ENCODE data around the gene DUSP9. TPM values are rescaled to one million over a fixed set of nuclear protein-coding genes. Genes with fewer than 3 reads are reported as not detected.
"Not testable (repeated sequence)": the region's sequence is repeated elsewhere in the genome, so short reads cannot be mapped to it uniquely, and the experiment has no call there.

DUSP9 gene
- total RNA-seq, 2 donors from 2014 or later, result not detected

GRCh38 chrX:153672531-153673427 is 25.8 kb downstream of the DUSP9 start:
- Histone ChIP-seq H3K36me3 (replicated peaks in 1 of 2; ENCODE audit: insufficient read depth in 1 of 2, low read depth in 2 of 2) (no peaks in the 10 kb centered on the region), H3K4me1 (no peaks in the 10 kb centered on the region), H3K27me3 (no peaks in the 10 kb centered on the region), H3K4me3 (no peak overlapping the region), H3K9me3 (no peaks in the 10 kb centered on the region), H3K27ac (no peak overlapping the region)
- ATAC-seq (no peak), DNase-seq (no peak)
- intact Hi-C loops (cut with DNase I), result no loop called here
- TF ChIP-seq CTCF (IDR thresholded peaks at IDR 0.05), result no peak
- no peak for TF ChIP-seq POLR2A (IDR thresholded peaks at IDR 0.05)
- WGBS, 2 donors, result 42 to 78% methylated on average over 6 to 29 of the region's 53 CpGs

- Histone ChIP-seq H3K36me3 (replicated peaks in 1 of 2; ENCODE audit: insufficient read depth in 1 of 2, low read depth in 2 of 2) (no peaks in the 10 kb centered on the region), H3K4me3 (no peak within 1 kb of the TSS), H3K9me3 (no peaks in the 10 kb centered on the region), H3K27ac (no peak within 1 kb of the TSS), H3K4me1 (no peaks in the 10 kb centered on the region), H3K27me3 (no peaks in the 10 kb centered on the region)
- ATAC-seq, result no peak
- TF ChIP-seq POLR2A (IDR thresholded peaks at IDR 0.05) (no peak), CTCF (IDR thresholded peaks at IDR 0.05) (no peak)
- 2% methylated on average over 11 of the region's 98 CpGs; no CpG with 5 or more reads in 1 of the 2 donors for WGBS, 2 donors
- no peak for DNase-seq
- intact Hi-C loops (cut with DNase I), result no loop called here
Observed at GRCh38 chrX:153673428-153674218, 26.6 kb downstream of the DUSP9 start, which contains the start of gene PNCK. Gene PNCK (minus strand): TSS chrX:153673813. CDS start chrX:153673076, 737 bp downstream.

GRCh38 chrX:153674219-153674851 is 27.3 kb downstream of the DUSP9 start:
- Histone ChIP-seq H3K27me3 (no peaks in the 10 kb centered on the region), H3K27ac (no peak overlapping the region), H3K9me3 (no peaks in the 10 kb centered on the region), H3K4me1 (no peaks in the 10 kb centered on the region), H3K36me3 (replicated peaks in 1 of 2; ENCODE audit: insufficient read depth in 1 of 2, low read depth in 2 of 2) (no peaks in the 10 kb centered on the region), H3K4me3 (no peak overlapping the region)
- WGBS, 2 donors, result 75 to 78% methylated on average over 15 to 24 of the region's 27 CpGs
- intact Hi-C loops (cut with DNase I), result no loop called here
- no peak for ATAC-seq
- DNase-seq, result no peak
- TF ChIP-seq CTCF (IDR thresholded peaks at IDR 0.05) (no peak), POLR2A (IDR thresholded peaks at IDR 0.05) (no peak)

- no peak for TF ChIP-seq POLR2A (IDR thresholded peaks at IDR 0.05)
- TF ChIP-seq CTCF (IDR thresholded peaks at IDR 0.05), result no peak
- Histone ChIP-seq H3K4me1 (no peaks in the 10 kb centered on the region), H3K36me3 (replicated peaks in 1 of 2; ENCODE audit: insufficient read depth in 1 of 2, low read depth in 2 of 2) (no peaks in the 10 kb centered on the region), H3K4me3 (no peak overlapping the region), H3K27ac (no peak overlapping the region), H3K27me3 (no peaks in the 10 kb centered on the region), H3K9me3 (no peaks in the 10 kb centered on the region)
- WGBS, 2 donors, result 60 to 70% methylated on average over 6 to 7 of the region's 12 CpGs
- ATAC-seq (no peak), DNase-seq (no peak)
- intact Hi-C loops (cut with DNase I), result no loop called here
Observed at GRCh38 chrX:153681175-153681574, 34.2 kb downstream of the DUSP9 start.

- intact Hi-C loops (cut with DNase I); DNase-seq; H3K27me3 ChIP-seq; H3K9me3 ChIP-seq; H3K27ac ChIP-seq; H3K4me3 ChIP-seq; H3K36me3 ChIP-seq (replicated peaks in 1 of 2; ENCODE audit: insufficient read depth in 1 of 2, low read depth in 2 of 2); ATAC-seq; H3K4me1 ChIP-seq: not testable (repeated sequence)
- WGBS, 2 donors, result 95 to 100% methylated on average over 7 to 8 of the region's 8 CpGs
Observed at GRCh38 chrX:153683486-153683885, 36.5 kb downstream of the DUSP9 start.

All from body of pancreas (tissue), 4 donors.